ENCODE results near the gene AMIGO2.

DNA sequence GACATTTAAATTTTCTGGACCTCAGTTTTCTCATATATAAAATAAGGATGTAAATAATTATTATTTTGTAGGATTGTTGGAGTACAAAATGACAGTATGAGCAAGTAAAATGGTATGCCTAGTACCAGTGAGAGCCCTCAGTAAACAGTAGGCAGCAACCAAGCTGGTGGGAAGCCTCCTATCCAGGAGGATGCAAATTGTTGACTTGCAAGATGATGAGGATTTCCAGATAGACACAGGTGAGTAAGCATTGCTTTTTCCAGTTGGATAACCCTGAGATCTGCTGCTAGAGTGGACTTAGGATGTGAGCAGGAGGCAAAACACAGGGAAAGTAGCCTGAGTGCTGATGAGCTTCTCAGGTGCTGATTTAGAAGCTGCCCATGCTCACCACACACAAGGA lies 28.2 kb upstream of the AMIGO2 start:
- TF ChIP-seq POLR2A (IDR thresholded peaks at IDR 0.05; ENCODE audit: low read depth, low read length): no peak
- TF ChIP-seq POLR2AphosphoS5 (IDR thresholded peaks at IDR 0.05; ENCODE audit: low read depth, low read length): no peak
